Smooth muscle cell (in vitro differentiated cells): ENCODE measurements around the gene RMDN2. TPM values are rescaled to one million over a fixed set of nuclear protein-coding genes. Genes with fewer than 3 reads are reported as not detected.

Experiments
- DNase-seq: peaks from one replicate; lab custom pipeline; 2025; ENCODE audit not compliant: unreplicated experiment; lab: John Stamatoyannopoulos, UW
- H2AFZ ChIP-seq: fragments of 200-600 bp; sonication (generic); 2 replicates; pipeline ENCODE4 v1.6.0; 2016; ENCODE audit warnings: antibody characterized with exemption, low read depth, mild to moderate bottlenecking
- H3F3A ChIP-seq: fragments of 200-600 bp; sonication (generic); 2 replicates; pipeline ENCODE4 v1.6.0; 2017; ENCODE audit warnings: antibody characterized with exemption, low read depth
- H3K27ac ChIP-seq: fragments of 200-600 bp; sonication (generic); 2 replicates; pipeline ENCODE4 v1.5.1; 2016; ENCODE audit warnings: low read depth, mild to moderate bottlenecking
- H3K27me3 ChIP-seq: fragments of 200-600 bp; sonication (generic); 2 replicates; pipeline ENCODE4 v1.6.1; 2016; ENCODE audit warnings: low read depth, mild to moderate bottlenecking
- H3K36me3 ChIP-seq: fragments of 200-600 bp; sonication (generic); 2 replicates; pipeline ENCODE4 v1.5.1; 2016; ENCODE audit warnings: low read depth
- H3K4me1 ChIP-seq: fragments of 200-600 bp; sonication (generic); 2 replicates; pipeline ENCODE4 v1.5.1; 2016; ENCODE audit warnings: low read depth
- H3K4me2 ChIP-seq: fragments of 200-600 bp; sonication (generic); 2 replicates; pipeline ENCODE4 v1.6.0; 2016; ENCODE audit warnings: mild to moderate bottlenecking
- H3K4me3 ChIP-seq: fragments of 200-600 bp; sonication (generic); 2 replicates; pipeline ENCODE4 v1.5.1; 2016; ENCODE audit warnings: mild to moderate bottlenecking
- H3K79me2 ChIP-seq: fragments of 200-600 bp; sonication (generic); 2 replicates; pipeline ENCODE4 v1.6.0; 2016; ENCODE audit warnings: low read depth, mild to moderate bottlenecking
- H3K9ac ChIP-seq: fragments of 200-600 bp; sonication (generic); 2 replicates; pipeline ENCODE4 v1.6.0; 2016; ENCODE audit warnings: low read depth
- H3K9me3 ChIP-seq: fragments of 200-600 bp; sonication (generic); replicated peaks from 2 replicates; pipeline ENCODE4 v1.5.1; 2016; ENCODE audit warnings: low read depth
- H4K20me1 ChIP-seq: fragments of 200-600 bp; sonication (generic); 2 replicates; pipeline ENCODE4 v1.6.0; 2016; ENCODE audit warnings: low read depth
- WGBS: methylation state at CpG from one replicate; pipeline ENCODE4 v1.1.7; 2016; ENCODE audit warnings: low lambda C conversion rate; 5-methylcytosine and 5-hydroxymethylcytosine counted together
- polyA plus RNA-seq: library from polyadenylated mRNA; unstranded; fragments of >200 nt; fragmentation: Nextera tagmentation; extraction: Ambion mirVana; gene quantifications from 2 replicates; pipeline ENCODE4 v1.2.1, GENCODE V29; 2016
- total RNA-seq: library from RNA; depleted of rRNA; stranded (reverse); fragments of >200 nt; gene quantifications from 2 replicates; pipeline ENCODE4 v1.2.3, GENCODE V29; 2014
- TF ChIP-seq, protein P1 (sequence below): fragments of 200-600 bp; sonication (generic); IDR thresholded peaks from 2 replicates; pipeline ENCODE4 v1.5.1; 2017; ENCODE audit warnings: borderline replicate concordance, mild to moderate bottlenecking, antibody characterized with exemption; ENCODE audit not compliant: insufficient read depth, poor library complexity, severe bottlenecking

The RMDN2 gene
- total and polyA plus RNA-seq, 2 experiments from 2014 or later, result 5.0 to 5.6 TPM

DNA sequence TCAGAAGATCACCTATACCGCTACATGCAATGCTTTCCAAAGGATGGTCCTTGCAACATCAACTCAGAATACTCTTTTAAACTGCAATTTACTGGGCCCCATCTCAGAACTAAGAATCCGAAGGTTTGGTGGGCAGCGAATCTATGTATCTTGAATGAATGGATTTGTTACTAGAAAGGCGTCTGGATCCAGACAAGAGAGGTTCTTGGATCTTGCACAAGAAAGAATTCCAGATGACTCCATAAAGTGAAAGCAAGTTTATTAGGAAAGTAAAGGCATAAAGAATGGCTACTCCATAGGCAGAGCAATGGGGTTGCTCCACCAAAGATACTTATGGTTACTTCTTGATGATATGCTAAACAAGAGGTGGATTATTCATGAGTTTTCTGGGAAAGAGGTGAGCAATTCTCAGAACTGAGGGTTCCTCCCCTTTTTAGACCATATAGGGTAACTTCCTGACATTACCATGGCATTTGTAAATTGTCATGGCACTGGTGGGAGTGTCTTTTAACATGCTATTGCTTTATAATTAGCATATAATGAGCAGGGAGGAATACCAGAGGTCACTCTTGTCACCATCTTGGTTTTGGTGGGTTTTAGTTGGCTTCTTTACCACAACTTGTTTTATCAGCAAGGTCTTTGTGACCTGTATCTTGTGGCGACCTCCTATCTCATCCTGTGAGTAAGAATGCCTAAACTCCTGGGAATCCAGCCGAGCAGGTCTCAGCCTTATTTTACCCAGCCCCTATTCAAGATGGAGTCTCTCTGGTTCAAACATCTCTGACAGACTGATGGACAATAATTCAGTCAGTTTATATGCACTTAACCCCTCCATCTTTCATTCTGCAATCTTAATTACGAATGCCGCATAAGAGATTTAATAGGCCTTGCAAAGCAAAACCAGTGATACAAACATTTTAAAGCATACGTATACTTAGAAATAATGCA lies 7.5 kb upstream of the RMDN2 start:
- Histone ChIP-seq H3K9ac (no peak overlapping the region), H3K4me3 (no peak overlapping the region), H3K36me3 (no peaks in the 10 kb centered on the region), H3K9me3 (no peaks in the 10 kb centered on the region), H4K20me1 (no peaks in the 10 kb centered on the region), H3K79me2 (no peaks in the 10 kb centered on the region), H3K27ac (no peak overlapping the region), H2AFZ (no peak overlapping the region), H3K27me3 (no peaks in the 10 kb centered on the region), H3F3A (no peaks in the 10 kb centered on the region), H3K4me2 (no peak overlapping the region), H3K4me1 (no peaks in the 10 kb centered on the region)
- no peak for DNase-seq
- 95% methylated on average over 9 of the region's 9 CpGs for WGBS
- TF ChIP-seq, protein P1, sequence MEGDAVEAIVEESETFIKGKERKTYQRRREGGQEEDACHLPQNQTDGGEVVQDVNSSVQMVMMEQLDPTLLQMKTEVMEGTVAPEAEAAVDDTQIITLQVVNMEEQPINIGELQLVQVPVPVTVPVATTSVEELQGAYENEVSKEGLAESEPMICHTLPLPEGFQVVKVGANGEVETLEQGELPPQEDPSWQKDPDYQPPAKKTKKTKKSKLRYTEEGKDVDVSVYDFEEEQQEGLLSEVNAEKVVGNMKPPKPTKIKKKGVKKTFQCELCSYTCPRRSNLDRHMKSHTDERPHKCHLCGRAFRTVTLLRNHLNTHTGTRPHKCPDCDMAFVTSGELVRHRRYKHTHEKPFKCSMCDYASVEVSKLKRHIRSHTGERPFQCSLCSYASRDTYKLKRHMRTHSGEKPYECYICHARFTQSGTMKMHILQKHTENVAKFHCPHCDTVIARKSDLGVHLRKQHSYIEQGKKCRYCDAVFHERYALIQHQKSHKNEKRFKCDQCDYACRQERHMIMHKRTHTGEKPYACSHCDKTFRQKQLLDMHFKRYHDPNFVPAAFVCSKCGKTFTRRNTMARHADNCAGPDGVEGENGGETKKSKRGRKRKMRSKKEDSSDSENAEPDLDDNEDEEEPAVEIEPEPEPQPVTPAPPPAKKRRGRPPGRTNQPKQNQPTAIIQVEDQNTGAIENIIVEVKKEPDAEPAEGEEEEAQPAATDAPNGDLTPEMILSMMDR, result no peak

DNA sequence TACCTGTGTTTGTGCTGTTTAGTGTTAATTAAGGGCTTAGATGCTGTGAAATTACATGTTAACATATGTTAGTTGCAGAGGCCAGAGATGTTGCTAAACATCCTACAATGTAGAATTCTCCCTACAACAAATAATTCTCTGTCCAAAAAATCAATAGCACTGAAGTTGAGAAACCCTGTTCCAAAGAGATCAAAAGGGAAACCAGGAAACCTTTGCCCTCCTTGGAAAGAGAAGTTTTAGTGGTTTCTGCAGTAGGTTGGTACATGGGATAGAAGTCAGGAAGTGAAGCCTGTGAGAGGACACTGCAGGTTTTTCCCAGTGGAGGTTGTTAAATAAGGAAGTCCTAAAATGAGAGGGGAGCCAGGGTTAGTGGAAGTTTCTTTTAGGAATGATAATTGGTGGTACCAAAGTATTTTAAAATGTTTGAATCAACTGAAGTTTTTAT lies 6.3 kb upstream of the RMDN2 start:
- Histone ChIP-seq H3K4me3 (no peak overlapping the region), H4K20me1 (no peaks in the 10 kb centered on the region), H3K4me2 (no peak overlapping the region), H3K27me3 (no peaks in the 10 kb centered on the region), H3F3A (no peaks in the 10 kb centered on the region), H3K9me3 (no peaks in the 10 kb centered on the region), H3K36me3 (no peaks in the 10 kb centered on the region), H3K9ac (no peak overlapping the region), H3K4me1 (no peaks in the 10 kb centered on the region), H2AFZ (no peak overlapping the region), H3K27ac (no peak overlapping the region), H3K79me2 (no peaks in the 10 kb centered on the region)
- no peak for DNase-seq
- TF ChIP-seq, protein P1, result no peak

DNA sequence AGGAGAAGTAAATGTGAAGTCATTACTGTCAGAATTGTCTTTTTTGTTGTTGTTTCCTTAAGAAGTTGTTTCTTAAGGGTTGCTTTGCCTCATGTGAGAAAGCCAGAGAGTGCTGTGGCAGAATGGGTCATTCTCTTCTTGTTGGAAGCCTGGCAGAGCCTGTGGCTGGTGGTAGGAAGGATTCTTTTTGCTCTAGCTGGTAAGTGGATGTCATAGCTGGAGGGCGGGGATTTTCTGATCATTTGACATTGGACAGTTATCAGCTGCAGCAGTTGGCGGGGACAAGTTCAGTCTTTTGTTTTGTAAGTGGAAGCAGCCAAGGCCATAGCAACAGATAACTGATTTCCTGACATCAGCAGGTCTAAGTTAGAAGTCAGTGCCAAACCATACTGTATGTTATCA lies 5.5 kb upstream of the RMDN2 start:
- no peaks in the 10 kb centered on the region for H3K36me3 ChIP-seq
- H3K9ac ChIP-seq, result no peak overlapping the region
- H3K27me3 ChIP-seq, result no peaks in the 10 kb centered on the region
- no peak overlapping the region for H3K4me3 ChIP-seq
- TF ChIP-seq, protein P1, result no peak
- H3K4me1 ChIP-seq, result no peaks in the 10 kb centered on the region
- H3F3A ChIP-seq, result no peaks in the 10 kb centered on the region
- H3K27ac ChIP-seq, result no peak overlapping the region
- H3K4me2 ChIP-seq, result no peak overlapping the region
- H3K79me2 ChIP-seq, result no peaks in the 10 kb centered on the region
- no peak for DNase-seq
- no peaks in the 10 kb centered on the region for H3K9me3 ChIP-seq
- H2AFZ ChIP-seq, result no peak overlapping the region
- 76% methylated on average over 2 of the region's 2 CpGs for WGBS
- H4K20me1 ChIP-seq, result no peaks in the 10 kb centered on the region
